A673 (cell line): ENCODE data around the gene TEAD1. TPM values are rescaled to one million over a fixed set of nuclear protein-coding genes. Genes with fewer than 3 reads are reported as not detected.

Source experiments
- BruUV-seq: library from RNA; stranded (reverse); fragments of 400-500 nt; replicated peaks from 2 replicates; lab custom pipeline; 2021; lab: Mats Ljungman, UMichigan
- CTCF ChIA-PET: fragments of 300-600 bp; sonication (Branson Sonifier 250); formaldehyde crosslinking; loops from one replicate; lab custom pipeline; 2022; ENCODE audit warnings: antibody characterized with exemption; lab: Charles Lee
- POLR2A ChIA-PET: fragments of 300-600 bp; sonication (Branson Sonifier 250); formaldehyde crosslinking; loops from one replicate; lab custom pipeline; 2022; ENCODE audit warnings: antibody characterized with exemption; ENCODE audit not compliant: low non-redundant PET; lab: Charles Lee
- DNase-seq: peaks from one replicate; pipeline ENCODE4 v3.0.0-alpha.2; 2015; ENCODE audit warnings: low spot score
- H3K27ac ChIP-seq: fragments of 200-600 bp; sonication (generic); 2 replicates; pipeline ENCODE4 v1.5.1; 2016; ENCODE audit warnings: mixed run types, low read depth, mild to moderate bottlenecking, mixed read lengths, antibody characterized with exemption, low read length; ENCODE audit not compliant: poor library complexity, severe bottlenecking
- H3K27me3 ChIP-seq: fragments of 200-600 bp; sonication (generic); replicated peaks from 2 replicates; pipeline ENCODE4 v1.6.1; 2017; ENCODE audit warnings: mixed run types, low read depth, mild to moderate bottlenecking, mixed read lengths, antibody characterized with exemption, low read length; ENCODE audit not compliant: insufficient read depth, poor library complexity
- H3K36me3 ChIP-seq: fragments of 200-600 bp; sonication (generic); 2 replicates; pipeline ENCODE4 v1.6.1; 2016; ENCODE audit warnings: mixed run types, mild to moderate bottlenecking, mixed read lengths, antibody characterized with exemption, low read length; ENCODE audit not compliant: insufficient read depth, poor library complexity, severe bottlenecking
- H3K4me1 ChIP-seq: fragments of 200-600 bp; sonication (generic); 2 replicates; pipeline ENCODE4 v1.6.1; 2017; ENCODE audit warnings: mixed run types, mild to moderate bottlenecking, mixed read lengths, antibody characterized with exemption, low read length; ENCODE audit not compliant: insufficient read depth, poor library complexity, severe bottlenecking
- H3K4me3 ChIP-seq: fragments of 200-600 bp; sonication (generic); 2 replicates; pipeline ENCODE4 v1.5.1; 2016; ENCODE audit warnings: low read depth, mixed run types, mild to moderate bottlenecking, mixed read lengths, low read length; ENCODE audit not compliant: poor library complexity, severe bottlenecking
- H3K9me3 ChIP-seq: fragments of 200-600 bp; sonication (generic); 2 replicates; pipeline ENCODE4 v1.6.1; 2016; ENCODE audit warnings: mixed run types, low read depth, mild to moderate bottlenecking, mixed read lengths, antibody characterized with exemption, low read length; ENCODE audit not compliant: poor library complexity, severe bottlenecking
- EZH2 ChIP-seq: fragments of 200-600 bp; sonication (generic); IDR thresholded peaks from 2 replicates; pipeline ENCODE4 v1.6.1; 2017; ENCODE audit warnings: borderline replicate concordance, low read depth, mild to moderate bottlenecking, mixed read lengths, antibody characterized with exemption, low read length; ENCODE audit not compliant: poor library complexity, severe bottlenecking
- intact Hi-C: fragments of 100-400 bp; cut with micrococcal nuclease; formaldehyde crosslinking; loops from one replicate; pipeline ENCODE4 v1.10.0; 2022; ENCODE audit not compliant: unreplicated experiment
- total RNA-seq: library from RNA; stranded (reverse); gene quantifications from 2 replicates; pipeline ENCODE4 v1.2.3, GENCODE V29; 2021
- TF ChIP-seq, protein P1 (sequence below): fragments of 300-800, 200-600 bp; sonication (generic); conservative IDR thresholded peaks from 2 replicates; pipeline ENCODE4 v1.5.1; 2017; ENCODE audit warnings: low read depth, mild to moderate bottlenecking, antibody characterized with exemption, low read length, moderate library complexity, mixed read lengths

The TEAD1 gene
- total RNA-seq, 1 experiment from 2014 or later, result 81.8 TPM

DNA sequence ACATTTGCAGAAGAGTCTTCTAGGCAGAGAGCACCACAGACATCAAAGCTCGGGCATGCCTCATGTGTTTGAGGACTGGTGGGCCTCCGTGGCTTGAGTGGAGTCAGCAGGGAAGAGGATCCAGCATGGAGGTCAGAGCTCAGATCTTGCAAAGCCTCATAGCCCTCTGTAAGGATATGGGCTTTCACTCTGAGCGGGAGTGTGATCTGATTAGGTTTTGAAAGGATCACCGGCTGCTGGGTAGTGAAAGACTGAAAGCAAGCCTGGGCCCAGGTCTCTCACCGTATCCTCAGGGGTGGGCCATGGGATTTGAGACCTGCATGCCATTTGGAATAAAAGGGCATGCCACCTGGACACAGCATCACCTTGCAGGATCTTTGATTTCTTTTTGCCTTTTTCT lies 112.7 kb downstream of the TEAD1 start:
- Histone ChIP-seq H3K27me3 (no peaks in the 10 kb centered on the region), H3K27ac (no peak overlapping the region), H3K4me1 (peaks cover 4% of the 10 kb centered on the region), H3K4me3 (no peak overlapping the region), H3K36me3 (no peaks in the 10 kb centered on the region), H3K9me3 (no peaks in the 10 kb centered on the region)
- no peak for DNase-seq
- ChIA-PET CTCF (no interaction called here), POLR2A (no interaction called here)
- BruUV-seq, result no TSS peak
- intact Hi-C loops, result no loop called here
- TF ChIP-seq, protein P1, sequence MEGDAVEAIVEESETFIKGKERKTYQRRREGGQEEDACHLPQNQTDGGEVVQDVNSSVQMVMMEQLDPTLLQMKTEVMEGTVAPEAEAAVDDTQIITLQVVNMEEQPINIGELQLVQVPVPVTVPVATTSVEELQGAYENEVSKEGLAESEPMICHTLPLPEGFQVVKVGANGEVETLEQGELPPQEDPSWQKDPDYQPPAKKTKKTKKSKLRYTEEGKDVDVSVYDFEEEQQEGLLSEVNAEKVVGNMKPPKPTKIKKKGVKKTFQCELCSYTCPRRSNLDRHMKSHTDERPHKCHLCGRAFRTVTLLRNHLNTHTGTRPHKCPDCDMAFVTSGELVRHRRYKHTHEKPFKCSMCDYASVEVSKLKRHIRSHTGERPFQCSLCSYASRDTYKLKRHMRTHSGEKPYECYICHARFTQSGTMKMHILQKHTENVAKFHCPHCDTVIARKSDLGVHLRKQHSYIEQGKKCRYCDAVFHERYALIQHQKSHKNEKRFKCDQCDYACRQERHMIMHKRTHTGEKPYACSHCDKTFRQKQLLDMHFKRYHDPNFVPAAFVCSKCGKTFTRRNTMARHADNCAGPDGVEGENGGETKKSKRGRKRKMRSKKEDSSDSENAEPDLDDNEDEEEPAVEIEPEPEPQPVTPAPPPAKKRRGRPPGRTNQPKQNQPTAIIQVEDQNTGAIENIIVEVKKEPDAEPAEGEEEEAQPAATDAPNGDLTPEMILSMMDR, result no peak
- TF ChIP-seq EZH2, result no peak

DNA sequence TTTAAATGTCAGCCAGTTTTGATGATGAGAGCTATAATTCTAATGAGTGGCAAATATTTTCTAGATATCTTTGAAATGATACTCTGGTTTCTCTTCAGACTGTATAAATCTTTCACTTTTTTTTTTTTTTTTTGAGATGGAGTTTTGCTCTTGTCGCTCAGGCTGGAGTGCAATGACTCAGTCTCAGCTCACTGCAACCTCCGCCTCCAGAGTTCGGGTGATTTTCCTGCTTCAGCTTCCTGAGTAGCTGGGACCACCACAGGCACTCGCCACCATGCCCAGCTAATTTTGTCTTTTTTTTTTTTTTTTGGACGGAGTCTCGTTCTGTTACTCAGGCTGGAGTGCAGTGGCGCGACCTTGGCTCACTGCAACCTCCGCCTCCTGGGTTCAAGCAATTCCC lies 113.6 kb downstream of the TEAD1 start:
- no peaks in the 10 kb centered on the region for H3K9me3 ChIP-seq
- ChIA-PET POLR2A (no interaction called here), CTCF (no interaction called here)
- no peak for TF ChIP-seq EZH2
- TF ChIP-seq, protein P1, result no peak
- intact Hi-C loops, result no loop called here
- peak; percentile 49 for DNase-seq
- no peaks in the 10 kb centered on the region for H3K27me3 ChIP-seq
- BruUV-seq, result no TSS peak
- no peaks in the 10 kb centered on the region for H3K36me3 ChIP-seq
- peaks cover 4% of the 10 kb centered on the region for H3K4me1 ChIP-seq
- H3K4me3 ChIP-seq, result no peak overlapping the region
- H3K27ac ChIP-seq, result no peak overlapping the region

DNA sequence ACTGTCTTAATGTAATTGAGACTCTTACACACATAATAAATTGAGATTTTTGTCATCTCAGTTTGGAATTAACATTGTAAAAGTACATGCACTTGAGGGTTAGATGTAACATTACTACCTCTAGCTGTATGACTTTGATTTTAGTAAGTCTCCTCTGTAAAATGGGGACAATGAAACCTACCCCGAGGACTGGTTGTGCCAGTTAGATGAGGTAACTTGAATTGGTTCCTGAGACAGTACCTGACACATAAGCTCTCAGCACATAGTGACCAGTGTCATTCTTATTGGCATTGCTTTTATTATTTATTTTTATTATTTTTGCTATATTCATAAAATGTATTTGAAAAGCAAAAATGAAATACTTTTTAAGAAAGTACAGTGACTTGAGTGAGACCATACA lies 114.8 kb downstream of the TEAD1 start:
- intact Hi-C loops, result no loop called here
- peaks cover 4% of the 10 kb centered on the region for H3K4me1 ChIP-seq
- no peak overlapping the region for H3K4me3 ChIP-seq
- POLR2A ChIA-PET, result no interaction called here
- TF ChIP-seq, protein P1, result no peak
- TF ChIP-seq EZH2, result no peak
- no peak overlapping the region for H3K27ac ChIP-seq
- H3K27me3 ChIP-seq, result no peaks in the 10 kb centered on the region
- no peaks in the 10 kb centered on the region for H3K36me3 ChIP-seq
- no peak for DNase-seq
- BruUV-seq, result no TSS peak
- no peaks in the 10 kb centered on the region for H3K9me3 ChIP-seq
- CTCF ChIA-PET, result no interaction called here
